Brain pericyte (primary cell): ENCODE data around the gene TMEM72.

ENCODE experiments used
- DNase-seq: peaks from one replicate; pipeline ENCODE4 v3.0.0-alpha.2; 2012; ENCODE audit warnings: low read depth, low spot score

Gene TMEM72

GRCh38 chr10:44968091-44968490 lies 57.0 kb downstream of the TMEM72 start:
- no peak for DNase-seq

GRCh38 chr10:44968500-44969400 lies 57.6 kb downstream of the TMEM72 start:
- DNase-seq = no peak

GRCh38 chr10:44969854-44970253 lies 58.7 kb downstream of the TMEM72 start:
- no peak for DNase-seq

- DNase-seq = no peak
These were observed 59.8 kb downstream of the TMEM72 start for GRCh38 chr10:44970812-44971395.

GRCh38 chr10:44971434-44971833 lies 60.3 kb downstream of the TMEM72 start:
- no peak for DNase-seq

GRCh38 chr10:44971935-44972757 lies 61.0 kb downstream of the TMEM72 start:
- no peak for DNase-seq

- no peak for DNase-seq
These were observed 61.8 kb downstream of the TMEM72 start for GRCh38 chr10:44972874-44973306.

- DNase-seq = no peak
These were observed 62.4 kb downstream of the TMEM72 start for GRCh38 chr10:44973323-44974081.

- DNase-seq = no peak
These were observed 63.0 kb downstream of the TMEM72 start for GRCh38 chr10:44974082-44974627.

- no peak for DNase-seq
These were observed 63.7 kb downstream of the TMEM72 start for GRCh38 chr10:44974628-44975430.

GRCh38 chr10:44975431-44976331 lies 64.5 kb downstream of the TMEM72 start:
- DNase-seq = no peak

GRCh38 chr10:44976352-44977198 lies 65.4 kb downstream of the TMEM72 start:
- DNase-seq = no peak

- DNase-seq = no peak
These were observed 66.4 kb downstream of the TMEM72 start for GRCh38 chr10:44977287-44978212.

GRCh38 chr10:44978213-44978569 lies 67.1 kb downstream of the TMEM72 start:
- no peak for DNase-seq

GRCh38 chr10:44978570-44979280 lies 67.6 kb downstream of the TMEM72 start, which contains the start of gene DEPP1:
DEPP1 (minus strand) TSS chr10:44978809; CDS start chr10:44978030, 779 bp downstream.
- DNase-seq = peak; percentile 79
